IPS-15b (cell line): ENCODE data around the gene CEBPA.

Source experiments
- H3K27me3 ChIP-seq: one replicate; pipeline ENCODE4 v1.6.1; 2013; ENCODE audit warnings: low read length; ENCODE audit not compliant: control insufficient read depth, insufficient read depth
- H3K36me3 ChIP-seq: one replicate; pipeline ENCODE4 v1.6.1; 2013; ENCODE audit warnings: low read length; ENCODE audit not compliant: control insufficient read depth, insufficient read depth
- H3K4me1 ChIP-seq: one replicate; pipeline ENCODE4 v1.6.1; 2013; ENCODE audit warnings: mild to moderate bottlenecking, low read length; ENCODE audit not compliant: control insufficient read depth, insufficient read depth
- H3K4me3 ChIP-seq: one replicate; pipeline ENCODE4 v1.5.1; 2013; ENCODE audit warnings: low read depth, low read length
- H3K9ac ChIP-seq: one replicate; pipeline ENCODE4 v1.6.1; 2013; ENCODE audit warnings: low read depth, mild to moderate bottlenecking, low read length
- H3K9me3 ChIP-seq: one replicate; pipeline ENCODE4 v1.6.1; 2013; ENCODE audit warnings: mild to moderate bottlenecking, low read length; ENCODE audit not compliant: control insufficient read depth, insufficient read depth

The CEBPA gene

DNA sequence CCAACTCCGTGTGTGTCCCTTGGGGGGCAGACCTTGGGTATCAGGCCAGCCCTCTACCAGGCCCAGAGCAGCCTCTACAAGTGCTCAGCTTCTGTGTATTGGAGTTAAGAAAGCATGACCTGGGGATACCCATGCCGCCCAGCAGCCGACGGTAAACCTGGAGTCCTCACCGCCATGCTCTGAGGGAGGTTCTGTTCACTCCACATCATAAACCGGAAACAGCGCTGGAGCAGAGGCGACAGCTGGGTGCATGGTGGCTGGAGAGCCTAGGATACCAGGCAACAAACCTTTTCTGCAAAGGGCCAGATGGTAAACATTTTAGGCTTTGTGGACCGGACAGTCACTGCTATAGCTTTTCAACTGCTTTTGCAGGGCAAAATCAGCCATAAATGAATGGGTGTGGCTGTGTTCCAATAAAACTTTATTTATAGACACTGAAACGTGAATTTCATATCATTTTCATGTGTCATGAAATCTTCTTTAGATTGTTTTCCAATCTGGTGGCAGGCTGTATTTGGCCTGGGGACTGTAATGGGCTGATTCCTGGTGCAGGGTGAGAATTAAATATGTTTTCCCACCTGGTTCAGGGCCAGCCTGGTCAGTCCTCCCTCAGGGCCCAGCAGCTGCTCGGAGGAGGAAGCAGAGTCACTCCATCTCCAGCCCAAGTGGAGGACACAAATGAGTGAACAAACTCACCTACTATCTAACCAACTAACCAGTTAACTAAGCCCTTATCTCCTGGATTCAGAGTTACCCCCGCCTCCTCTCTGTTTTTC, 30.9 kb downstream of the CEBPA start:
- no peaks in the 10 kb centered on the region for H3K9me3 ChIP-seq
- no peak overlapping the region for H3K4me3 ChIP-seq
- H3K9ac ChIP-seq = no peak overlapping the region
- H3K4me1 ChIP-seq = peaks cover 2% of the 10 kb centered on the region
- H3K36me3 ChIP-seq = no peaks in the 10 kb centered on the region
- H3K27me3 ChIP-seq = no peaks in the 10 kb centered on the region

GRCh38 chr19:33270769-33271168, 31.6 kb downstream of the CEBPA start:
- Histone ChIP-seq H3K36me3 (no peaks in the 10 kb centered on the region), H3K4me1 (peaks cover 2% of the 10 kb centered on the region), H3K4me3 (no peak overlapping the region), H3K9me3 (no peaks in the 10 kb centered on the region), H3K9ac (no peak overlapping the region), H3K27me3 (no peaks in the 10 kb centered on the region)

DNA sequence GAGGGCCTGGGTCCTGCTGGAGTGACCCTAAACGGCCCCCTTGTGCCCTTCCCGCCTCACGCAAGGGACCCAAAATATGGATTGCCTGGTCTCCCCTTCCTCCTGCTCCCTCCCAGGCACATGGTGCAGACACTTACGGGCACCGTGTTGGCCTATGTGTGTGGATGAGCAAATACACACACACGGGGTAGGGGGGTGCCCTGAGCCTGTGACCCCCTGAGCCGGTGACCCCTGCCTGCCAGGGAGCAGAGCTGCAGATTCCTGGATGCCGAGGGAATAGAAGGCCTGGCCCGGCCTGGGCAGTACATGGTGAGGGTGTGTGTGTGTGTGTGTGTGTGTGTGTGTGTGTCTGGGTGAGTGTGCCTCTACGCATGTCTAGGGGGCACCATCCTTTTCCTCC, 33.3 kb downstream of the CEBPA start:
- Histone ChIP-seq H3K9me3 (no peaks in the 10 kb centered on the region), H3K27me3 (no peaks in the 10 kb centered on the region), H3K9ac (no peak overlapping the region), H3K36me3 (no peaks in the 10 kb centered on the region), H3K4me3 (no peak overlapping the region), H3K4me1 (no peaks in the 10 kb centered on the region)

DNA sequence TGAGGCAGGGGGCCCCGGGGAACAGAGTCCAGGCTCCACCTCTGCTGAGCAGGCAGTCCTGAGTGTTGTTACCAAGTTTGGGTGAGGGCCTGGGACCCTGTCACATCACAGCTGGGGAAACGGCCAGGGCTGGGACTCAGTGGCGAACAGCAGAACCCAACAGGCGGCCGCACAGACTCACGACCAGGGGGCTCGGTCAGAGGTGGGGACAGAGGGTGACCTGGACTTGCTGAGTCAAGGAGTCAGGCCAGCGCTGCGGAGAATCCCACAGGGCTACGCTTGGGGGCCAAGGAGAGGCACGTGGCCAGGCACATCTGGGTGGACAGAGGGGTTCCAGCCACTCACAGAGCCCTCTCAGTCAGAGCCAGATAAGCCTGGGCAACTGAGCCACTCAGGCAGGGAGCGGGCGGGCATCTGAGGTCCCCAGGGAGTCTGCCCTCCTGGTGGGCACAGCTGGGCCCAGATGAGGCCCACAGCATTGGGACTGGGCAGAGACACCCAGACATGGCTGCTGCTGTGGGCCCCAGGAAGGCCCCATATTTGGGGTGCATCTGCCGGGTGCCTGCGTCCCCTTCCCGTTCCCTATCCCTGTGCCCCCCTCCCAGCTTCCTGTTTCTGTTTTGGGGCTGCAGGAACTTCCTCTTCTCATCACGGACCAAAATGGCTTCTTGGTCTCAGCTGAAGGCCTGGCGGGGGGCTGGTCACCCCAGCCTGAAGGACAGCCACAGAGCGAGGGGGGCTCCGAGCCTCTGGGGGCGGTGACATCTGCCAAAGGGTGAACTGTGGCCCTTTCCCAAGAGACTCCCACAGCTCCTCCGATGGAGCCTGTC, 34.0 kb downstream of the CEBPA start:
- Histone ChIP-seq H3K27me3 (no peaks in the 10 kb centered on the region), H3K4me1 (no peaks in the 10 kb centered on the region), H3K9me3 (no peaks in the 10 kb centered on the region), H3K9ac (no peak overlapping the region), H3K36me3 (no peaks in the 10 kb centered on the region), H3K4me3 (no peak overlapping the region)

- H3K9ac ChIP-seq = no peak overlapping the region
- H3K9me3 ChIP-seq = no peaks in the 10 kb centered on the region
- H3K4me1 ChIP-seq = no peaks in the 10 kb centered on the region
- no peak overlapping the region for H3K4me3 ChIP-seq
- no peaks in the 10 kb centered on the region for H3K27me3 ChIP-seq
- H3K36me3 ChIP-seq = no peaks in the 10 kb centered on the region
These were observed 34.6 kb downstream of the CEBPA start for GRCh38 chr19:33267706-33268105.

DNA sequence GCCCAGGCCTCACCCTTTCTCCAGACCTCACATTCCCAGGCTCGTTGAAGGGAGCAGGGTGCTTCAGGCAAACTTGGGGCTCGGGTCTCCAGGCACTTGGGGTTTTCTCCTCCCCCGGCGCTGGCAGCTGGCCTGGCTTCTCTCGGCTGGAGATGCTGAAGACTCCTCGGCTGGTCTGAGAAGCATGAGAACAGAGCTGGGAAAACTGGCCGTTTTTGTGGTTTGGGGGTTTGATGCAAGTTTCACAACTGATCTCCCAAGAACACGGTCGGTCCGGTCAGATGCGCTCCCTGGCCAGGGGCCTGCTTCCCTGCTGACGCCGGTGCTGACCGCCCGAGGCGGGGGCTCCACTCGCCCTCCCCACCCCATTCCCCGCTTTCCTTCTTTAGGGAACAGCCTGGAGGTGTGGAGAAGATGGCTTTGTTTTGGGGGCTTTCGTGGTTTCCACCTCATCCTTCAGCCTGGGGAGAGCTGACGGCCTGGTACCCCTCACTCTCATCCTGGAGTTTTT, 35.3 kb downstream of the CEBPA start:
- Histone ChIP-seq H3K9me3 (no peaks in the 10 kb centered on the region), H3K27me3 (no peaks in the 10 kb centered on the region)

DNA sequence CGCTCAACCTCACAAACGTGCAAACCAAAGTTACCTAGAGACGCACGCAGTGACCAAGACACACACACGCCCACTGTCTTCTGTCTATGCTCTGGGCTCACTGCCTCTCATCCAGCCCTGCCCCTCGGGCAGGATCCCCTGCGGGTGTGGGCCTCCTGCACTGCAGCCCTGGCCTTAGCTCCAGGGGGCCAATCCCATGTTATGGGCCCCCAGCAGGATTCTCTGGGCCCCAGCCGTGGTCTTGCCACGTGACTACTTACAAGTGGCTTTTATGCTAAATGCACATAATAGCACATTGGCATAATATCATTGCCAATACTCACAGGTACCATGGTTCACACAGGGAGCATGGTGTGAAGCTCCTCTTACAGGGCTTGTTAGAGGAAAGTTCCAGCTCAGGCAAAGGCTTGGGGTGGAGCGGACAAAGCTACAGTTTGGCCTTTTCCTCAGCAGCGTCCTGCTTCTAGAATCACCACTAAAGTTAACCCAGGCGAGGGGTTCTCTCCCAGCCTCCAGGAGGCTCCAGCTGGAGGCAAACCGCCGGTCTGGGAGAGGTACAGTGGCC, 37.4 kb downstream of the CEBPA start:
- H3K9me3 ChIP-seq = no peaks in the 10 kb centered on the region
- H3K4me1 ChIP-seq = no peaks in the 10 kb centered on the region
- H3K27me3 ChIP-seq = no peaks in the 10 kb centered on the region
- no peaks in the 10 kb centered on the region for H3K36me3 ChIP-seq
- H3K4me3 ChIP-seq = no peak overlapping the region
- H3K9ac ChIP-seq = no peak overlapping the region

More for the DNA sequence above, 35.3 kb downstream of the CEBPA start:
- Histone ChIP-seq H3K36me3 (no peaks in the 10 kb centered on the region), H3K4me3 (no peak overlapping the region), H3K9ac (no peak overlapping the region), H3K4me1 (no peaks in the 10 kb centered on the region)

- Histone ChIP-seq H3K9ac (no peak overlapping the region), H3K36me3 (no peaks in the 10 kb centered on the region), H3K4me1 (no peaks in the 10 kb centered on the region), H3K4me3 (no peak overlapping the region), H3K27me3 (no peaks in the 10 kb centered on the region), H3K9me3 (no peaks in the 10 kb centered on the region)
These were observed 38.9 kb downstream of the CEBPA start for GRCh38 chr19:33263325-33264023.

DNA sequence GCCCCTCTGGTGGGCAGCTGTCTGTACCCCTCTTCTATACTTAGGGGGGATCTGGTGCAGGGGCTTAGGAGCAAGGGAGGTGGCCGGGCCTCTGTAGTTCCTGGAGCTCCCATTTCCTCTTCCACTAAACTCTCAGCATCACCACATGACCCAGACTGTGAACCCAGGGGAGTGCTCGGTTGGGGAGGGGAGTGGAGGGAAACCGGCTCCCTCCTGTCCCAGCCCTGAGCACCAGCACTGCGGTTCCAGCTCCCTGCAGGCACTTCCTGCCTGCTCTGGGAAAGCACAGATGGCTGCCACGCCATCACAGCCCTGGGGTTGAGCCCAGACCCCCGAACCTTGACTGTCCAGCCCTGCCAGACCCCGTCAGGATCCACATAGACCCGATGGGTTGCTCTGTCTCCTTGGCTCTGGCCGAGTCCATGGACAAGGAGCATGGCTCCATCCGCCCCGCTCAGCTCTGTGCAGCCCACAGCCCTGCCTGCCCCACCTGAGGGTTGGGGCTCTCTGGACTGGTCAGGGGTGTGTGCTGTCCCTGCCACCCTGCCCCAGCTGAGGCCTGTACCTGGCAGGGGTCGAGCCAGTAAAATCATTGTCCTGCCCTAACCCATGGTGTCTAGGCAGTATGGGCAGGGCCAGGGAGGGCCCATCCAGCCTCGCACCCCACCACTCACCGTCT, 40.7 kb downstream of the CEBPA start:
- H3K36me3 ChIP-seq = no peaks in the 10 kb centered on the region
- H3K4me1 ChIP-seq = no peaks in the 10 kb centered on the region
- no peak overlapping the region for H3K9ac ChIP-seq
- H3K9me3 ChIP-seq = no peaks in the 10 kb centered on the region
- no peak overlapping the region for H3K4me3 ChIP-seq
- no peaks in the 10 kb centered on the region for H3K27me3 ChIP-seq

GRCh38 chr19:33260628-33261418, 41.5 kb downstream of the CEBPA start:
- Histone ChIP-seq H3K27me3 (no peaks in the 10 kb centered on the region), H3K4me3 (no peak overlapping the region), H3K9me3 (no peaks in the 10 kb centered on the region), H3K9ac (no peak overlapping the region), H3K4me1 (no peaks in the 10 kb centered on the region), H3K36me3 (no peaks in the 10 kb centered on the region)
